HG03432 (cell line): ENCODE measurements around the gene ABLIM2.
"Not testable (repeated sequence)": the region's sequence is repeated elsewhere in the genome, so short reads cannot be mapped to it uniquely, and the experiment has no call there.

Source experiments
- ATAC-seq: cut with Tn5 transposase; IDR thresholded peaks from one replicate; pipeline ENCODE4 v1.9.1; 2021; ENCODE audit warnings: mild to moderate bottlenecking, moderate library complexity; ENCODE audit not compliant: unreplicated experiment

Gene ABLIM2

GRCh38 chr4:8142556-8142955, 16.1 kb downstream of the ABLIM2 start:
- no peak for ATAC-seq

GRCh38 chr4:8141935-8142334, 16.7 kb downstream of the ABLIM2 start:
- no peak for ATAC-seq

- ATAC-seq = no peak
These were observed 17.7 kb downstream of the ABLIM2 start for GRCh38 chr4:8140915-8141314.

DNA sequence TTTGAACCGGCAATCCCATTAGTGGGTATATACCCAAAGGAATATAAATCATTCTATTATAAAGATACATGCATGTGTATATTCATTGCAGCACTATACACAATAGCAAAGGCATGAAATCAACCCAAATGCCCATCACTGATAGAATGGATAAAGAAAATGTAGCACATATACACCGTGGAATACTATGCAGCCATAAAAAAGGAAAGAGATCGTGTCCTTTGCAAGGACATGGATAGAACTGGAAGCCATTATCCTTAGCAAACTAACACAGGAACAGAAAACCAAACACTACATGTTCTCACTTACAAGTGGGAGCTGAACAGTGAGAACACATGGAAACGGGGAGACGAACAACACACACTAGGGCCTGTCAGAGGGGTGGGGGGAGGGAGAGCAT, 18.9 kb downstream of the ABLIM2 start:
- ATAC-seq = not testable (repeated sequence)

GRCh38 chr4:8136972-8137710, 21.5 kb downstream of the ABLIM2 start:
- no peak for ATAC-seq

DNA sequence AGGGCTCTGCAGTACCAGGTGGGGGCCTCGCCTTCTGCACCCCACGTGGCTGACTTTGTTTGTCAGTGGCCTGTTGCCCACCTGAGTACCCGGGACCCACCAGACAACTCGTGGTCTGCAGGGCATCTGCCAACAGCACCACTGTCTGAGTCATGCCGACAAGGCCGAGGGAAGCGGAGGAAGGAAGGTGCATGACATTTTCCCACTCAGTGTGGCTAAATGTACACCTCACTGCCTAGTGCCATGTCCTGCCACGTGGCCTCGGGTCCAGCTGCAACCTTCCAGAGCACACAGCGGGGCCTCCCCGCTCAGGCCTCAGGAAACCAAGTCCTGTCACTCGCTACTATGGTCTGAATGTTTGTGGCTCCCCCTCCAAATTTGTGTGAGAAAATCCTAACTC, 22.1 kb downstream of the ABLIM2 start:
- ATAC-seq = no peak

DNA sequence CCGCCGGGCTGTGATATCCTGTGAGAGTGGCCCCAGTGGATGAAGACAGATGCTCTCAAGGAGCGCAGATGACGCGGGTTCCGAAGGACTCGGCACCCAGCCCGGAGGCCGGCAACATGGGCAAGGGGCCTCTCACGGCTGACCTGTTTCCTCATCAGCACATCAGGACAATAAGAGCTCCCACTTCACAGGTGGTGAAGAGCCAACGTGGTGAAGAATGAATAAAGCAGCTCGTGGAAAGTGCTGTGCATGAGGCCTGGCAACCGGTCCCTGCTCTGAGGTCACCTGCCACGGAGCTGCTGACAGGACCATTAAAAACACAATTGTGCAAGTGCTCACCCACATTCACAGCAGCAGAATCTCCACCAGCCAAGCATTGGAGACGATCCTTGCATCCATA, 22.9 kb downstream of the ABLIM2 start:
- no peak for ATAC-seq

DNA sequence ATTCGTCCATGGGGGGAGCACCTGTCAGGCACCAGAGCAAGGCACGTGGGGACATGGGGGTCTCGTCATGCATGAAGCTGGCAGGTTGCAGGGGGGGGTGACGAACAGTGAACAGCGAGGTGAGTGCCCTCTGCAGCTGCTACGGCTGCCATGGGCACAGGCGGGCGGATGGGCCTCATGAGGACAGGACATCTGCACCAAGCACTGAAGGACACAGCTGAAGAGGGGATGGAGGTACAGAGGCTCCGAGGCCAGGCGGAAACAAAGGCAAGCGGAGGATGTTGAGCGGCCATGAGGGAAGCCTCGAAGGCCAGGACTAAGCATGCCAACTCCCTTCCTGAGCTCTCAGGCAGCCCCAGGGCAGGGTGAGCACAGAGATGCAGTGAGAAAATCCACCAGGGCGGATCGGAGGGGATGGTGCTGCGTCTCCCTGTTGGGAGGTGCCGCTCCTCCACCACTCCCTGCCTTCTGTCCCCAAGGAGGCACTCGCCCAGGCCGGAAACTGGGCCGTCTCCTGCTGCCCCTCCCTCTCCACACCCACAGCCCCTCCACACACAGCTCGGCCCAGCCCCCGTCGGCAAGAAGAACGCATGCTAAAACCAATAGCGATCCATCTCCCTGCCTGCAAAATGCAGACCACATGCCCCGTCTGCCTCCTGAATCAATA, 24.6 kb downstream of the ABLIM2 start:
- ATAC-seq = no peak

DNA sequence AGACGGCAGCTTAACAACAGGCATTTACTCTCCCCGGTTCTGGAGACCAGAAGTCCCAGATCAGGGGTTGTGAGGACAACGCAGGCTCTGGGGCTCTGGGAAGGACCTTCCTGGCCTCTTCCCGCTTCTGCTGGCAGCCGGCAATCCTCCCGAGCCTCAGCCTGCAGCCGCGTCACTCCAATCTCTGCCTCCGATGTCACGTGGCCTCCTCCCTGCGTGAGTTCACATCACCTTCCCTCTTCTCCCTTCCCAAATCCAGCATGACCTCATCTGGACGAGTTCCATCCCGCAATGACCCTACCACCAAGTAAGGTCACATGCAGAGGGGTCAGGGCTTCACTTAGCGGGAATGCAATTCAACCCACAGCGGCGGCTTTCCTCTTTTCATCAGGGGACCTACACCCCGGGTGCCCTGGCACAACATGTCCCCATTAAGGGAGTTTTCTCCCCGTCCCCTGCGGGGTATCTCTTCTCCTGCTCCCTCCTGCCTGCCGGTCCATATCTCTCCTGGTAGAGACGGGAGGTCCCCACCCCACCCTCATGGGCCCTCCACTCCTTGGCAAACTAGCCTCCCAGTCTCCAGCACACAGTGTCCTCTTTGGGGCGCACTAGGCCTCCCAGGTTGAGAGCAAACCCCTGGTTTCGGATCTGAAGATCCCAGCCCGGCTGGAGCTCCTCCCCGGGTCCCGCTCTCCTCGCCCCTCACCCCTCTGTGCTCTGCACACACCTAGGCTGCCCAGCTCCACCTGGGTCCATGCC, 25.5 kb downstream of the ABLIM2 start:
- ATAC-seq = no peak

DNA sequence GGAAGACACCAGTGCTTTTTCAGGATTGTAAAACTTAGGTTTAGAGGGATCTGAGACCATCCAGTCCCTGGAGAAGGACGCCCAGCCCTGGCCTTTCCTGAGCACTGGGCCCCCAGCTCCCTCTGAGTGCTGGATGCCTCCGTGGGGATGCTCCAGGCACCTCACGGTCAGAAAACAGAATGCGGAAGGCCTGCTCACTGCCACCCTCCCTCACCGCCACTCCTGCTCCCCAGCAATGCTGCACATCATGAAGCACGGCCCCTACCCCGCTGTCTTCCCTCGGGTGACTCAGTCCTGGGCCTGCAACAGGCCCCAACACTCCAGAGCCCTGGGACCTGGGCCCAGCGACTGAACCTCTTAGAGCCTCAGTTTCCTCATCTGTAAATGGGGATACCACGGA, 26.2 kb downstream of the ABLIM2 start:
- ATAC-seq = no peak

DNA sequence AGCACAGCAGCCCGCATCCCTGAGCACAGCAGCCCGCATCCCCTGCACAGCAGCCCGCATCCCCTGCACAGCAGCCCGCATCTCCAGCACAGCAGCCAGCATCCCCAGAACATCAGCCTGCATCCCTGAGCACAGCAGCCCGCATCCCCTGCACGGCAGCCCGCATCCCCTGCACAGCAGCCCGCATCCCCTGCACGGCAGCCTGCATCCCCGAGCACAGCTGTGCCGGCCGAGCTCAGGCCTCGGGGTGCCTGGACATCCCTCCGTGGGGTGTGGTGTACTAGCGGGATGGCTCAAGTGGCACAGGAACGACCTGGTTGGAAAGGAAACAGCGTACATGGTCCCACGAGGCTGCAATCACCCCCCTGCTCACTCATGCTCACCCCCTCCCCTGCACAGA, 26.8 kb downstream of the ABLIM2 start:
- no peak for ATAC-seq

GRCh38 chr4:8131210-8131609, 27.4 kb downstream of the ABLIM2 start:
- ATAC-seq = no peak

- ATAC-seq = no peak
These were observed 28.1 kb downstream of the ABLIM2 start for GRCh38 chr4:8130346-8131066.

- no peak for ATAC-seq
These were observed 28.8 kb downstream of the ABLIM2 start for GRCh38 chr4:8129785-8130184.

GRCh38 chr4:8129136-8129535, 29.5 kb downstream of the ABLIM2 start:
- ATAC-seq = no peak

DNA sequence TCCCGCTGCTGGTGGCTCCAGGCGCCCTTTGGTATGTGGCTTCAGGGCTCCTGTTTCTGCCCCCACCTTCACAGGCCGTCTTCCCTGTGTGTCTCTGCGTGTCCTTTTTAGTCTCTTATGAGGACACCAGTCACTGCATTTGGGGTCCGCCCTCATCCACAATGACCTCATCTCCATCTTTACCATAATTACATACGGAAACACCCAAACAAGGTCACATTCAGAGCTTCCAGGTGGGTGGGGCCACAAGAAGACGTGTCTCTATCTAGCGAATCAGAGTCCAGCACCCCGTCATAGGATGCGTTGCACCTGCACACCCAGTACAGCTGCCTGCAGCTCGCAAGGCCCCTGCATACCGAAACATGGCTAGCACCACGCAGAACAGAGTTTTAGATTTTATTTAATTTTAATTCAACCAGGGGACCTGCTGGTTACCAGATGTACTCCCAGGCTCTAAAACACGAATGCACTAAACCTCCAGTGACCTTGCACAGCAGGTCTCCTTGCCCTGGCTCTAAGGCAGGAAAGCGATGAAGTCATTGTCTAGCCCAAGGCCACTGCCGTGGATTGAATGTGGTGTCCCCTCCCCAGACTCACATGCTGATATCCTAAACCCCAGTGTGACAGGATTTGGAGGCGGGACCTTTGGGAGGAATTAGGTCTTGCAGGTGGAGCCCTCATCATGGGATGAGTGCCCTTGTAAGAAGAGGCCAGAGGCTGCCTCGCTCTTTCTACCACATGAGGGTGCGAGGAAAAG, 30.3 kb downstream of the ABLIM2 start:
- no peak for ATAC-seq

DNA sequence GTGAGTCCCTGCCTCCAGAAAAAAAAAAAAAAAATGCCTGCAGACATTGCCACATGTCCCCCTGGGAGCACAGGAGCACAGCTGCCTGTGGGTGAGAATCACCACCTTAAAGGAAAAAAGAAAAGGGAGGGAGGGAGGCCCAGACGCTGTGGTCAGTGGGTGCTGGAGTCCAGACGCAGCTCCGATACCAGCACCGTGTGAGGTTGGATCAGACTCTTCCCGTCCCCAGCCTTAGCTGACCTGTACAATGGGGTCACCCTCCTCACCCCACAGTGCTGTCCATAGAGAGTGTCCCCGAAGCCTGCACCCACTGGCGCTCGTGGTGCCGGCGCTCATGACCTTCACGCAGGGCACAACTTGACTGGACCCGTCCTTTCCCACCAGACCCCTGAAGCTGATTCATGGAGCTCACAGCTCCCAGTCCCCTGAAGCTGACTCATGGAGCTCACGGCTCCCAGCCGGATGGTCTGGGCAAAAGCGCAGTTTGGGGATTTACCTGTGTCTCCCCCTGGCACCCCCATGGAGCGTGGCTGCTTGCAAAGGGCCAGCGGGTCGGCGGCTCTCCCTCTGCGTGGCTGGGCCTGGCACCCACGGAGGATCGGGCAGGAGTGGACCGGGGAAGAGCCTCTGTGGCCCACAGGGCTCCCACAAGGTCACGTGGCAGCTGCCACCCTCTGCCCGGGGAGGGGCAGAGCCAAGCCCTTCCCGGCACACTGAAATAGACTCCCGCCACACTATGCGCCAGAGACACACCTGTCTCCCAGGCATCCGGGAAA, 31.4 kb downstream of the ABLIM2 start:
- no peak for ATAC-seq

GRCh38 chr4:8126523-8126922, 32.1 kb downstream of the ABLIM2 start:
- no peak for ATAC-seq

GRCh38 chr4:8125526-8126056, 33.0 kb downstream of the ABLIM2 start:
- no peak for ATAC-seq

GRCh38 chr4:8123870-8124269, 34.7 kb downstream of the ABLIM2 start:
- no peak for ATAC-seq
